ENCODE data around the gene RPL27.
A peak's percentile ranks its signal among the peaks of the same experiment; 100 is the strongest.
"Not testable (repeated sequence)": the region's sequence is repeated elsewhere in the genome, so short reads cannot be mapped to it uniquely, and the experiment has no call there.

The RPL27 gene

DNA sequence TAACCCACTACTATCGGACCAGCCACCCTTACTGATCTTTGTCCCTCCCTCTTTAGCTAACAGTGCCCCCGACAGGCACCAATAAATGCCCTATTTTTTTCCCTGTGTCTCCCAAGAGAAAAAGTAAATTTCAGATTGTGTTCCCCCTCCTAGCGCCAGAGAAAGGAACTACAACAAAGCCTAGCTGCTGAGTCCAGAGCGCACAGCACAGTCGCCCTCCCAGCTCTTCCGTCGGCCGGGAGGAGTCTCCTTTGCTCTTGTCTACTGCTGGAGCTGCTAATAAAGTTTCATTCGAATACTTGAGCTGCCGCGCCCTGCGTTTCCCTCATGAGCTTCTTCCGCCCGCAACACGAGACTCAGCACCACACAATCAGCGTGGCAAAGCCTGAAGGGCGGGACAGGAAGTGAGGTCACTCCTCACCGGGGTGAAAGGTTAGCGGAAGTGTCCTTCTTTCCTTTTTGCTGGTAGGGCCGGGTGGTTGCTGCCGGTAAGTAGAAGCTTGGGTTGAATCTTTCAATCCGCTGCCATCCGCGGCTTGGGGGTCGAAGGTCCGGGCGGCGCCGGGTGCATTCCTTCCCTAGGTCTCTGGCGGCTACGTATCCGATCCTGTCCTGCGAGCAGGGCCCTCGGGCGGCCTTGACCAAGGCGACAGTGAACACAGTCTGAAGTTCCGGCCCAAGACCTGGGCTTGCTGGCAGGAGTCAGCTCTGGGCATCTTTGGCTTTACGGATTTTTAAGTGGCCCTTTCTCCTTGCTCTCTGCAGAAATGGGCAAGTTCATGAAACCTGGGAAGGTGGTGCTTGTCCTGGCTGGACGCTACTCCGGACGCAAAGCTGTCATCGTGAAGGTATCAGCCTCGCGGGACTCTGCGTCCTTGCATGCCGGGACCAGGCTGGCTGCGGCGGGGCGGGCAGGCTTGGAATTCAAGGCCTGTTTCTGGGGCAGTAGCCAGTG is at the start of gene RPL27:
Gene RPL27, plus strand, starts transcription at position 436 of the 955 bp plus-strand sequence. Its CDS starts 332 bp downstream, at position 768.
- H3K27me3 Mint-ChIP-seq = no peaks in the 10 kb centered on the region
- H3K4me1 Mint-ChIP-seq = peaks cover 34% of the 10 kb centered on the region
- no peaks in the 10 kb centered on the region for H3K9me3 Mint-ChIP-seq
- peak; percentile 99 for ATAC-seq
- H3K36me3 Mint-ChIP-seq = peaks cover 43% of the 10 kb centered on the region
- H3K4me3 Mint-ChIP-seq = peak within 1 kb of the TSS; percentile 87
- H3K27ac Mint-ChIP-seq = peak within 1 kb of the TSS; percentile 94

GRCh38 chr17:42950044-42950783 is 48.0 kb upstream of the RPL27 start:
- Mint-ChIP-seq H3K27ac (no peak overlapping the region), H3K36me3 (peaks cover 60% of the 10 kb centered on the region)

DNA sequence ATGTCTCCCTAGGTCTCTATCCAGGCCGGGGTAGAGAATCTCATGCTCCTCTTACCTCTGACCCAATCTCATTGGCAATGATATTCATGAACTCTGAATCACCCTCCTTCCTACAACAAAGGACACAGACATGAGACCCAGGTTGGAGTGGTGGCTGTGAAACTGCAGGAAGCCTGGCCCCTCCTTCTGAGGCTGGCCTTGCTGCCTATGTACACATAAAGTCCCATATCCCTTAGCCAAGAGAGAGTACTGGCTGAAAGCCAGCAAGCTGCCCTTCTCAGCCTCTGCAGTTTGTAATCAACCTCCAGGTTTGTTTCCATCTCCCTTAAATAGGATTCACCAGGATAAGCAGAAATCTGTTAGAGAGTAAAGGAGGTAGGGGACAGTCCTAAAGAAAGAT is 44.5 kb upstream of the RPL27 start:
- H3K27ac Mint-ChIP-seq = no peak overlapping the region

More at GRCh38 chr17:42950044-42950783, 48.0 kb upstream of the RPL27 start:
- H3K9me3 Mint-ChIP-seq = no peaks in the 10 kb centered on the region
- no peaks in the 10 kb centered on the region for H3K27me3 Mint-ChIP-seq
- no peak overlapping the region for H3K4me3 Mint-ChIP-seq
- no peak for ATAC-seq
- no peaks in the 10 kb centered on the region for H3K4me1 Mint-ChIP-seq

DNA sequence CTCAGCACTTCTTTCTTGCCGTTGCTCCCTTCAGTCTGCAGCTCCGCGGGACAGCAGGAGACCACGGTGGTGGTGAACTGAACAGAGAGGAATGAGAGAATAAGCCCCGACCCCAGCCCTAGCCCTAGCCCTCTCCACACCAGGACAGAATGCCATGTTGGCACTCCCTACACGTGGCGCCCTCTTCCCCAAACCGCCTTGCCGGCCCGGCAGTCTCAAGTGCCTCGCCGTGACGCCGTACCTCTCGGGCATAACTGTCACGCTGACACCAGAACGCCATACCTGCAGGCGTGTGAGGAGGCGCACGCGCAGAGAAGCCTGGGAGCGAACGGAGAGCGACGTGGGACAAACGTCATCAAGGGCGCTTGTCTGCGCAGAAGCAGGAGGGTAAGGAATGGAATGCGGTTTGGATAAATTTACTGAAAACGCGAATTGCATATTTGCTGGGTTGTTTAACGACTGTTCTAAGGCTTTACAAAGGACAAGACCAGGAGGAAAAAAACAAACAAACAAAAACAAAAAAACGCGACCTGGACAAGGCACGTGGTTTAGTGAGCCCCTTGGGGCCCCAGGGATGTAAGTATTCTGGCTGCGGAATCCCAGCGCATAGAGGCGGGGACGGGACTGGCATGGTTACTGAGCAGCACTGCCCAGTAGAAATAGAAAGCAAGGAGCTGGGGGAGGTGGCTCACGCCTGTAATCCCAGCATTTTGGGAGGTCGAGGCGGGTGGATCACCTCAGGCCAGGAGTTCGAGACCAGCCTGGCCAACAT is 33.9 kb upstream of the RPL27 start, which contains the start of gene AARSD1:
Gene AARSD1, minus strand, starts transcription at position 294 of the 772 bp plus-strand sequence. Its CDS starts 14 bp downstream, at position 280.
- peak within 1 kb of the TSS; percentile 94 for H3K4me3 Mint-ChIP-seq
- H3K36me3 Mint-ChIP-seq = peaks cover 22% of the 10 kb centered on the region
- H3K9me3 Mint-ChIP-seq = no peaks in the 10 kb centered on the region
- peak; percentile 97 for ATAC-seq
- H3K27me3 Mint-ChIP-seq = no peaks in the 10 kb centered on the region
- peaks cover 21% of the 10 kb centered on the region for H3K4me1 Mint-ChIP-seq
- peak within 1 kb of the TSS; percentile 95 for H3K27ac Mint-ChIP-seq

More for the DNA sequence above, 44.5 kb upstream of the RPL27 start:
- H3K4me1 Mint-ChIP-seq = no peaks in the 10 kb centered on the region
- H3K27me3 Mint-ChIP-seq = no peaks in the 10 kb centered on the region
- H3K4me3 Mint-ChIP-seq = no peak overlapping the region
- H3K9me3 Mint-ChIP-seq = no peaks in the 10 kb centered on the region
- peaks cover 74% of the 10 kb centered on the region for H3K36me3 Mint-ChIP-seq
- no peak for ATAC-seq

DNA sequence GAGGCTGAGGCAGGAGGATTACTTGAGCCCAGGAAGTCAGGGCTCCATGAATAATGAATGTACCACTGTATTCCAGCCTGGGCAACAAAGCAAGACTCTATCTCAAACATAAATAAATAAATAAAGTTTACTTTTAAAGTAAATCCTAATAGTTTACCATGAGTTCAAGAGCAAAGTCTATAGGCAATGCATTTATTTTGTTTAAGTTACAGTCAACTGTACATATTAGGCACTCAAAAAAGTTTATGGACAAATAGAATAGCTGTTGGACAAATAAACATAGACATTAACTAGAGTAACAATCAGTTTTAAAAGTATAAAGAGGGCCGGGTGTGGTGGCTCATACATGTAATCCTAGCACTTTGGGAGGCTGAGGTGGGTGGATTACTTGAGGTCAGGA is 30.3 kb upstream of the RPL27 start:
- no peaks in the 10 kb centered on the region for H3K27me3 Mint-ChIP-seq
- H3K27ac Mint-ChIP-seq = no peak overlapping the region
- no peaks in the 10 kb centered on the region for H3K36me3 Mint-ChIP-seq
- ATAC-seq = no peak
- no peaks in the 10 kb centered on the region for H3K9me3 Mint-ChIP-seq
- H3K4me1 Mint-ChIP-seq = peaks cover 16% of the 10 kb centered on the region
- H3K4me3 Mint-ChIP-seq = no peak overlapping the region

DNA sequence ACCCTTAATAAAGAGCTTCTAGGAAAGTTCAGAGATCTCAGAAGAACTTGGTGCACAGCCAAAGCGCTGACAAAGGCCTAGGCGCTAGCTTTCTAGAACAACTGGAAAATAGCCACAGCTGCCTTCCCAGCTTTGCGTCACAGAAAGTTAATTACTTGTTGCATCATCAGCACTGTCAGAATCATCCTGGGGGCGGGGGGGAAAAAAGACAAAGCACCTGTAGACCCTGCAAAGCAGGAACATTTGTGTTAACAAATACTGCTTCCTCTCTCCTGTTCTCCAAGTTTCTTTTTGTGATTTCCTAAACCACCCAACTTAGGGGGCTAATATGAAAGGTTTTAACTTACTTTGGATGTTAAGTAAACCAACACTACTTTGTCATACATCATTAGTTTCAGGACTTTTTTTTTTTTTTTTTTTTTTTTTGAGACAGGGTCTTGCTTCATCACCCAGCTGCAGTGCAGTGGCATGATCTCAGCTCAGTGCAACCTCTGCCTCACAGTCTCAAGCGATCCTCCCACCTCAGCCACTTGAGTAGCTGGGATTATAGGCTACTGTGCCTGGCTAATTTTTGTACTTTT is 29.1 kb upstream of the RPL27 start:
- Mint-ChIP-seq H3K27me3 (no peaks in the 10 kb centered on the region), H3K27ac (no peak overlapping the region), H3K36me3 (no peaks in the 10 kb centered on the region), H3K9me3 (no peaks in the 10 kb centered on the region), H3K4me1 (peaks cover 6% of the 10 kb centered on the region), H3K4me3 (no peak overlapping the region)
- no peak for ATAC-seq

DNA sequence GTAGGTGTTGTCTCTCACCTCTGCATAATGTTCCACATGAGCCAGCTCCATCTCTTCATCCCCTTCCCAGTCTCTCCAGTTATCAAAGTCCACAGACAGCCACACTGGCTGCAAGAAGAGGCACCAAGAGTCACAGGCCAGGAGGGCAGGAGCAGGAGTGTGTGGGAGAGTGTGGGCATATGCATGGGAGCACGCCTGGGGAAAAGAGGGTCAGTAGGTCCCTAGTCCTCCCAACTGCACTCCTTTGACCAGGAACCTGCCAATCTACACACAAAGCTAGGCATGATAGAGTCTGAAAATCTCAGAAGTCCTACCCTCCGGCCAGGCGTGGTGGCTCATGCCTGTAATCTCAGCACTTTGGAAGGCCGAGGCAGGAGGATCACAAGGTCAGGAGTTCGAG is 26.6 kb upstream of the RPL27 start:
- H3K36me3 Mint-ChIP-seq = no peaks in the 10 kb centered on the region
- no peaks in the 10 kb centered on the region for H3K4me1 Mint-ChIP-seq
- no peaks in the 10 kb centered on the region for H3K9me3 Mint-ChIP-seq

GRCh38 chr17:42973323-42973722 is 24.9 kb upstream of the RPL27 start:
- H3K27me3 Mint-ChIP-seq, ATAC-seq, H3K27ac Mint-ChIP-seq, H3K4me3 Mint-ChIP-seq, H3K4me1 Mint-ChIP-seq, H3K9me3 Mint-ChIP-seq, H3K36me3 Mint-ChIP-seq: not testable (repeated sequence)

More for the DNA sequence above, 26.6 kb upstream of the RPL27 start:
- no peaks in the 10 kb centered on the region for H3K27me3 Mint-ChIP-seq
- no peak overlapping the region for H3K4me3 Mint-ChIP-seq
- no peak for ATAC-seq
- H3K27ac Mint-ChIP-seq = no peak overlapping the region

- no peak for ATAC-seq
- H3K36me3 Mint-ChIP-seq = peaks cover 2% of the 10 kb centered on the region
- no peak overlapping the region for H3K27ac Mint-ChIP-seq
- H3K9me3 Mint-ChIP-seq = no peaks in the 10 kb centered on the region
- H3K4me1 Mint-ChIP-seq = peaks cover 11% of the 10 kb centered on the region
- H3K27me3 Mint-ChIP-seq = no peaks in the 10 kb centered on the region
- no peak overlapping the region for H3K4me3 Mint-ChIP-seq
These were observed 23.0 kb upstream of the RPL27 start for GRCh38 chr17:42975265-42975664.

DNA sequence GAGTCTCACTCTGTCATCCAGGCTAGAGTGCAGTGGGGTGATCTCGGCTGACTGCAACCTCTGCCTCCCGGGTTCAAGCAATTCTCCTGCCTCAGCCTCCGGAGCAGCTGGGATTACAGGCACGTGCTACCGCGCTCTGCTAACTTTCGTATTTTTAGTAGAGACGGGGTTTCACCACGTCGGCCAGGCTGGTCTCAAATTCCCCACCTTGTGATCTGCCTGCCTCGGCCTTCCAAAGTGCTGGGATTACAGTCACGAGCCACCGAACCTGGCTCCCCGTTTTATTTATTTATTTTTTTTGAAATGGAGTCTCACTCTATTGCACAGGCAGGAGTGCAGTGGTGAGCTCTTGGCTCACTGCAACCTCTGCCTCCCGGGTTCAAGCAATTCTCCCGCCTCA is 22.5 kb upstream of the RPL27 start:
- peaks cover 16% of the 10 kb centered on the region for H3K4me1 Mint-ChIP-seq
- ATAC-seq, H3K27ac Mint-ChIP-seq, H3K9me3 Mint-ChIP-seq, H3K27me3 Mint-ChIP-seq, H3K4me3 Mint-ChIP-seq, H3K36me3 Mint-ChIP-seq: not testable (repeated sequence)

GRCh38 chr17:42979511-42980273 is 18.5 kb upstream of the RPL27 start, which contains the start of gene PTGES3L:
TSS of gene PTGES3L (minus strand) at chr17:42980080. CDS start at chr17:42980053, 27 bp downstream.
- ATAC-seq = peak; percentile 44
- Mint-ChIP-seq H3K27me3 (no peaks in the 10 kb centered on the region), H3K4me3 (peak within 1 kb of the TSS; percentile 98), H3K9me3 (no peaks in the 10 kb centered on the region), H3K4me1 (peaks cover 51% of the 10 kb centered on the region), H3K36me3 (peaks cover 17% of the 10 kb centered on the region), H3K27ac (peak within 1 kb of the TSS; percentile 98)

- Mint-ChIP-seq H3K36me3 (peaks cover 17% of the 10 kb centered on the region), H3K27me3 (no peaks in the 10 kb centered on the region), H3K9me3 (no peaks in the 10 kb centered on the region), H3K27ac (peak within 1 kb of the TSS; percentile 98), H3K4me1 (peaks cover 58% of the 10 kb centered on the region), H3K4me3 (peak within 1 kb of the TSS; percentile 98)
- peak; percentile 90 for ATAC-seq
These were observed 17.9 kb upstream of the RPL27 start, which contains the start of gene RUNDC1 for GRCh38 chr17:42980274-42980765. TSS of gene RUNDC1 (plus strand) at chr17:42980565. CDS start at chr17:42980577, 12 bp downstream.

GRCh38 chr17:42980766-42981397 is 17.3 kb upstream of the RPL27 start:
- ATAC-seq = peak; percentile 79
- H3K9me3 Mint-ChIP-seq = no peaks in the 10 kb centered on the region

More at GRCh38 chr17:42980766-42981397, 17.3 kb upstream of the RPL27 start:
- Mint-ChIP-seq H3K4me1 (peaks cover 63% of the 10 kb centered on the region), H3K27me3 (no peaks in the 10 kb centered on the region), H3K27ac (peak overlapping the region; percentile 98), H3K4me3 (peak overlapping the region; percentile 90), H3K36me3 (peaks cover 17% of the 10 kb centered on the region)
